Measurements from ENCODE around the gene BRD9. TPM values are rescaled to one million over a fixed set of nuclear protein-coding genes. Genes with fewer than 3 reads are reported as not detected.
A peak's percentile ranks its signal among the peaks of the same experiment; 100 is the strongest.
"Not testable (repeated sequence)": the region's sequence is repeated elsewhere in the genome, so short reads cannot be mapped to it uniquely, and the experiment has no call there.

The BRD9 gene
- total and polyA plus RNA-seq, 9 of the 15 experiments (the other 6 are each of a cell fraction or from before 2014, with no cell fraction given): 2.4 to 68.7 (median 44.9) TPM

GRCh38 chr5:929182-929581 is 36.6 kb upstream of the BRD9 start:
- intact Hi-C loops (cut with micrococcal nuclease); H3K4me3 ChIP-seq; H3K9ac ChIP-seq (ENCODE audit: insufficient read depth in 1 of 2, low read depth in 2 of 2, low read length in 2 of 2); H3K27ac ChIP-seq (ENCODE audit: extremely low read depth, low read depth, low read length); H3K36me3 ChIP-seq (ENCODE audit: control insufficient read depth, insufficient read depth, low read length); H3K4me1 ChIP-seq (replicated peaks in 1 of 2; ENCODE audit: control insufficient read depth in 2 of 2, insufficient read depth in 2 of 2, low read length in 2 of 2); ATAC-seq; POLR2A ChIA-PET; H3K9me3 ChIP-seq (replicated peaks; ENCODE audit: control insufficient read depth, insufficient read depth, low read depth, low read length); CTCF ChIA-PET (ENCODE audit: low intra/inter-chr PET ratio); FAIRE-seq; H3K79me2 ChIP-seq (ENCODE audit: control insufficient read depth, insufficient read depth, low read length); H2AFZ ChIP-seq (ENCODE audit: low read depth, low read length); BruUV-seq (replicated peaks); H3K4me2 ChIP-seq (ENCODE audit: insufficient read depth, low read length); DNase-seq (ENCODE audit: extremely low read depth in 1 of 4, low spot score in 3 of 4); H3K9me1 ChIP-seq (ENCODE audit: control insufficient read depth, insufficient read depth, low read length); H4K20me1 ChIP-seq (replicated peaks; ENCODE audit: control insufficient read depth, insufficient read depth, low read length): not testable (repeated sequence)
- in situ Hi-C loops (cut with MboI): loop anchor here (25.0 kb wide), 1 partner anchor 708 kb away; no protein-coding TSS in a partner anchor
- H3K27me3 ChIP-seq (ENCODE audit: control insufficient read depth in 2 of 2, insufficient read depth in 2 of 2, low read length in 2 of 2): peaks cover 12 to 15% of the 10 kb centered on the region in 2 experiments

GRCh38 chr5:927172-928015 is 34.8 kb upstream of the BRD9 start:
- Histone ChIP-seq H3K79me2 (ENCODE audit: control insufficient read depth, insufficient read depth, low read length) (no peaks in the 10 kb centered on the region), H3K4me3 (no peak overlapping the region), H3K9me3 (replicated peaks; ENCODE audit: control insufficient read depth, insufficient read depth, low read depth, low read length) (no peaks in the 10 kb centered on the region), H3K27me3 (ENCODE audit: control insufficient read depth in 2 of 2, insufficient read depth in 2 of 2, low read length in 2 of 2) (peaks cover 9 to 11% of the 10 kb centered on the region in 2 experiments; a peak in 4 of 5 replicates), H2AFZ (ENCODE audit: low read depth, low read length) (no peak overlapping the region), H3K4me2 (ENCODE audit: insufficient read depth, low read length) (no peak overlapping the region), H3K9me1 (ENCODE audit: control insufficient read depth, insufficient read depth, low read length) (no peaks in the 10 kb centered on the region), H3K27ac (ENCODE audit: extremely low read depth, low read depth, low read length) (no peak overlapping the region), H4K20me1 (replicated peaks; ENCODE audit: control insufficient read depth, insufficient read depth, low read length) (no peaks in the 10 kb centered on the region; the same call in 1 of the 2 replicates), H3K9ac (ENCODE audit: insufficient read depth in 1 of 2, low read depth in 2 of 2, low read length in 2 of 2) (no peak overlapping the region), H3K36me3 (ENCODE audit: control insufficient read depth, insufficient read depth, low read length) (no peaks in the 10 kb centered on the region), H3K4me1 (replicated peaks in 1 of 2; ENCODE audit: control insufficient read depth in 2 of 2, insufficient read depth in 2 of 2, low read length in 2 of 2) (peaks cover 0 to 20% of the 10 kb centered on the region in 2 experiments; a peak in 2 of 5 replicates)
- TF ChIP-seq ATF7 (IDR thresholded peaks at IDR 0.05) (peak; percentile 23; the same call in 1 of the 2 replicates), ARHGAP35 (IDR thresholded peaks at IDR 0.05; ENCODE audit: partially characterized antibody) (no peak), JUND (IDR thresholded peaks at IDR 0.05; ENCODE audit: borderline replicate concordance, low read depth, low read length) (0 out of 2 replicates have a peak, but pooled peaks have one; percentile 12), JUND (tag; IDR thresholded peaks at IDR 0.05; ENCODE audit: borderline replicate concordance, low read depth, low read length) (no peak; the same call in 2 of the 3 replicates), ATF1 (CRISPR knock-in tag; IDR thresholded peaks at IDR 0.05) (no peak), ATF1 (tag; IDR thresholded peaks at IDR 0.05) (peak; percentile 40; the same call in 1 of the 2 replicates), ATF3 (IDR thresholded peaks at IDR 0.05) (peak; percentile 84), ATF3 (CRISPR knock-in tag; conservative IDR thresholded peaks at IDR 0.05) (no peak), JUNB (CRISPR knock-in tag; conservative IDR thresholded peaks at IDR 0.05) (0 out of 2 replicates have a peak, but pooled peaks have one; percentile 29)
- WGBS (ENCODE audit: insufficient coverage, low coverage, missing lambda C conversion rate): 67% methylated on average over 20 of the region's 30 CpGs
- intact Hi-C loops (cut with micrococcal nuclease): no loop called here
- ATAC-seq (no peak), FAIRE-seq (no peak), DNase-seq (ENCODE audit: extremely low read depth in 1 of 4, low spot score in 3 of 4) (no peak)
- CTCF ChIA-PET (ENCODE audit: low intra/inter-chr PET ratio): interaction anchor here (0.5 kb wide), 1 partner anchor 10 kb away, joined by 3 read pairs; no protein-coding TSS in a partner anchor
- BruUV-seq (replicated peaks): no TSS peak
- in situ Hi-C loops (cut with MboI): loop anchor here (25.0 kb wide), 1 partner anchor 710 kb away; no protein-coding TSS in a partner anchor
- POLR2A ChIA-PET: no interaction called here

Measured in K562 (cell line).